PC-3 (cell line): ENCODE results near the gene FOXJ3.

Source experiments
- EZH2 ChIP-seq: fragments of 300-600 bp; sonication (generic); IDR thresholded peaks from one replicate; pipeline ENCODE4 v1.6.1; 2017; ENCODE audit warnings: antibody characterized with exemption, mild to moderate bottlenecking, low read length; ENCODE audit not compliant: unreplicated experiment
- EZH2phosphoT487 ChIP-seq: fragments of 300-600 bp; sonication (generic); IDR thresholded peaks from 2 replicates; pipeline ENCODE4 v1.6.1; 2018; ENCODE audit warnings: mild to moderate bottlenecking, antibody characterized with exemption, low read length, borderline replicate concordance
- TF ChIP-seq, protein P1 (sequence below): fragments of 300-600 bp; sonication (generic); conservative IDR thresholded peaks from 2 replicates; pipeline ENCODE4 v1.5.1; 2017; ENCODE audit warnings: antibody characterized with exemption, low read depth, mild to moderate bottlenecking, low read length

DNA sequence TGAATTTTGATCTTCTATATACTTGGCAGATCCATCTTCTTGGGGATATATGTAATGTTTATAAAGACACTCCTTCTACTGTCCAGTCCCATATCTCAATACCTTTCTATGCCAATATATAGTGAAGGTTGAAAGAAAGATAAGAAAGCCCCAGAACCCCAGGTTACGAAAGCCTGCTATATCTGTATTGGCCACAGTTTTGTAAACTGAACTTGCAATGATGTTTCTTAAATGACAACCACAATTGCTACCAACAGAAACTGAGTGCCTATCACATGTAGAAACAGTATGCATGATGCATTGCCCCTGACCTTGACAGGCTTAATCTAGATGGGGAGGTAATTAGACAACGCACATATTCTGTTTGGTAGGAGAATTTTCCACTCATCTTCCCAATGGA is 37.8 kb upstream of the FOXJ3 start:
- TF ChIP-seq EZH2 (no peak), EZH2phosphoT487 (no peak)
- TF ChIP-seq, protein P1, sequence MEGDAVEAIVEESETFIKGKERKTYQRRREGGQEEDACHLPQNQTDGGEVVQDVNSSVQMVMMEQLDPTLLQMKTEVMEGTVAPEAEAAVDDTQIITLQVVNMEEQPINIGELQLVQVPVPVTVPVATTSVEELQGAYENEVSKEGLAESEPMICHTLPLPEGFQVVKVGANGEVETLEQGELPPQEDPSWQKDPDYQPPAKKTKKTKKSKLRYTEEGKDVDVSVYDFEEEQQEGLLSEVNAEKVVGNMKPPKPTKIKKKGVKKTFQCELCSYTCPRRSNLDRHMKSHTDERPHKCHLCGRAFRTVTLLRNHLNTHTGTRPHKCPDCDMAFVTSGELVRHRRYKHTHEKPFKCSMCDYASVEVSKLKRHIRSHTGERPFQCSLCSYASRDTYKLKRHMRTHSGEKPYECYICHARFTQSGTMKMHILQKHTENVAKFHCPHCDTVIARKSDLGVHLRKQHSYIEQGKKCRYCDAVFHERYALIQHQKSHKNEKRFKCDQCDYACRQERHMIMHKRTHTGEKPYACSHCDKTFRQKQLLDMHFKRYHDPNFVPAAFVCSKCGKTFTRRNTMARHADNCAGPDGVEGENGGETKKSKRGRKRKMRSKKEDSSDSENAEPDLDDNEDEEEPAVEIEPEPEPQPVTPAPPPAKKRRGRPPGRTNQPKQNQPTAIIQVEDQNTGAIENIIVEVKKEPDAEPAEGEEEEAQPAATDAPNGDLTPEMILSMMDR, result no peak
